DOHH2 (cell line): ENCODE results near the gene NDUFAF5.

Source experiments
- H3F3A ChIP-seq: fragments of 200-600 bp; sonication (generic), shearing (Covaris generic); 2 replicates; pipeline ENCODE4 v1.6.0; 2016; ENCODE audit warnings: antibody characterized with exemption, mild to moderate bottlenecking; ENCODE audit not compliant: control insufficient read depth, insufficient read depth
- H3K27ac ChIP-seq: fragments of 200-600 bp; sonication (generic); 2 replicates; pipeline ENCODE4 v1.5.1; 2014; ENCODE audit warnings: low read depth, mild to moderate bottlenecking, low read length, moderate library complexity
- H3K27me3 ChIP-seq: fragments of 200-600 bp; sonication (generic); 2 replicates; pipeline ENCODE4 v1.6.1; 2014; ENCODE audit warnings: mild to moderate bottlenecking, low read length, mixed read lengths; ENCODE audit not compliant: control insufficient read depth
- H3K36me3 ChIP-seq: fragments of 200-600 bp; sonication (generic); 2 replicates; pipeline ENCODE4 v1.6.1; 2014; ENCODE audit warnings: mild to moderate bottlenecking, low read length, moderate library complexity, mixed read lengths; ENCODE audit not compliant: control insufficient read depth
- H3K4me1 ChIP-seq: fragments of 200-600 bp; sonication (generic); 2 replicates; pipeline ENCODE4 v1.6.1; 2014; ENCODE audit warnings: mild to moderate bottlenecking, low read length, mixed read lengths; ENCODE audit not compliant: control insufficient read depth
- H3K4me2 ChIP-seq: fragments of 200-600 bp; sonication (generic); 2 replicates; pipeline ENCODE4 v1.6.0; 2014; ENCODE audit warnings: mild to moderate bottlenecking, low read length, moderate library complexity
- H3K4me3 ChIP-seq: fragments of 200-600 bp; sonication (generic); 2 replicates; pipeline ENCODE4 v1.5.1; 2014; ENCODE audit warnings: mild to moderate bottlenecking, low read length, mixed read lengths
- H3K79me2 ChIP-seq: fragments of 200-600 bp; sonication (generic); 2 replicates; pipeline ENCODE4 v1.6.1; 2014; ENCODE audit warnings: mild to moderate bottlenecking, low read length, mixed read lengths; ENCODE audit not compliant: control insufficient read depth
- H3K9me2 ChIP-seq: fragments of 200-600 bp; sonication (generic); replicated peaks from 2 replicates; pipeline ENCODE4 v1.6.1; 2014; ENCODE audit warnings: mild to moderate bottlenecking, low read length, mixed read lengths; ENCODE audit not compliant: control insufficient read depth
- H3K9me3 ChIP-seq: fragments of 200-600 bp; sonication (generic); 2 replicates; pipeline ENCODE4 v1.6.1; 2014; ENCODE audit warnings: antibody characterized with exemption, low read length, mixed read lengths; ENCODE audit not compliant: control insufficient read depth, insufficient read depth
- H4K20me1 ChIP-seq: fragments of 200-600 bp; sonication (generic); 2 replicates; pipeline ENCODE4 v1.6.0; 2014; ENCODE audit warnings: low read depth, mild to moderate bottlenecking, antibody characterized with exemption, low read length, moderate library complexity; ENCODE audit not compliant: control insufficient read depth, insufficient read depth
- EZH2phosphoT487 ChIP-seq: fragments of 200-600 bp; sonication (generic); IDR thresholded peaks from 2 replicates; pipeline ENCODE4 v1.6.1; 2017; ENCODE audit warnings: borderline replicate concordance, mild to moderate bottlenecking, antibody characterized with exemption, low read length, moderate library complexity, mixed read lengths
- TF ChIP-seq, protein P1 (sequence below): fragments of 200-600 bp; sonication (generic); IDR thresholded peaks from one replicate; pipeline ENCODE4 v1.5.1; 2014; ENCODE audit warnings: antibody characterized with exemption, mild to moderate bottlenecking, low read depth, low read length; ENCODE audit not compliant: poor library complexity, severe bottlenecking

The NDUFAF5 gene

DNA sequence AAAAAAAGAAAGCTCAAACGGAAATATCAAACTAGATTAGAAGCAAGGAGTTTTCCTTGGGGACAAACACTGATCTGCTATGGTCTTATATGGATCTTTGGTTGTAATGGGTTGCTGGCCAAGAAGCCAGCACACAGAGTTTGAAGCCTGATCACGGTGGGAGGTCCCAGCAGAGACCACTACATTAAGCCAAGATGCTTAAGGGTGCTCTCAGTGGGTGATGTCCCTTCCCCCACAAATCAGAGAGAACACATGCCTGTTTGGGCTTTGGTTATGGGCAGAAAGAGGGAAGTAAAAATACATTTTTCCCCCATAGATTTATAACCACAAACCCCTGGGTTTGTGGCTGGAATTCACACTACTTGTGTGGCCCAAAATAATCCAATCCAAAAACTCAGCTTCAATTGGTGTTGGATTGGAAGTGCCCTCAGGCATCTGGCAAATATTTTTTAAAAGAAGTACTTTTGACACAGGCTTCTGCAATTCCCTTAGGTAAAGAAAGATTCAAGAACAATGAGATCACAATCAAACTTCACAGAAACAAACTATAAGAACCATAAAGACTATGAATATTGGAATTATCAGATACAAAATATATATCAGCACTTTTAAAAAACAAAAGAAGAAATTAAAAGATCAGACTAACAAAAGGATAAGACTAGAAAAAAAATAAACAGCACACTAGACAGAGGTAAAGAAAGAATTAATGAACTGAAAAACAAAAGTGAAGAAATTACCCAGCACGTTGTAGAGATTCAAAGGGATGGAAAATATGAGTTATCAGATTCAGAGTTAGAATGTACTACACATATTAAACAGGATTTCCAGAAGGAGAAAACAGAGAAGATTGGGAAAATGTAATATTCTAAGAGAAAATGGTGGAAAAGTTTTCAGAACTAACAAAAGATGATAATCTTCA is 44.8 kb upstream of the NDUFAF5 start:
- no peaks in the 10 kb centered on the region for H3K9me3 ChIP-seq
- no peak overlapping the region for H3K27ac ChIP-seq
- peaks cover 9% of the 10 kb centered on the region for H3K36me3 ChIP-seq
- H3K4me1 ChIP-seq: no peaks in the 10 kb centered on the region
- TF ChIP-seq, protein P1, sequence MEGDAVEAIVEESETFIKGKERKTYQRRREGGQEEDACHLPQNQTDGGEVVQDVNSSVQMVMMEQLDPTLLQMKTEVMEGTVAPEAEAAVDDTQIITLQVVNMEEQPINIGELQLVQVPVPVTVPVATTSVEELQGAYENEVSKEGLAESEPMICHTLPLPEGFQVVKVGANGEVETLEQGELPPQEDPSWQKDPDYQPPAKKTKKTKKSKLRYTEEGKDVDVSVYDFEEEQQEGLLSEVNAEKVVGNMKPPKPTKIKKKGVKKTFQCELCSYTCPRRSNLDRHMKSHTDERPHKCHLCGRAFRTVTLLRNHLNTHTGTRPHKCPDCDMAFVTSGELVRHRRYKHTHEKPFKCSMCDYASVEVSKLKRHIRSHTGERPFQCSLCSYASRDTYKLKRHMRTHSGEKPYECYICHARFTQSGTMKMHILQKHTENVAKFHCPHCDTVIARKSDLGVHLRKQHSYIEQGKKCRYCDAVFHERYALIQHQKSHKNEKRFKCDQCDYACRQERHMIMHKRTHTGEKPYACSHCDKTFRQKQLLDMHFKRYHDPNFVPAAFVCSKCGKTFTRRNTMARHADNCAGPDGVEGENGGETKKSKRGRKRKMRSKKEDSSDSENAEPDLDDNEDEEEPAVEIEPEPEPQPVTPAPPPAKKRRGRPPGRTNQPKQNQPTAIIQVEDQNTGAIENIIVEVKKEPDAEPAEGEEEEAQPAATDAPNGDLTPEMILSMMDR: no peak
- TF ChIP-seq EZH2phosphoT487: no peak
- no peaks in the 10 kb centered on the region for H3K9me2 ChIP-seq
- H3K4me2 ChIP-seq: no peak overlapping the region
- no peaks in the 10 kb centered on the region for H3F3A ChIP-seq
- H3K4me3 ChIP-seq: no peak overlapping the region
- H4K20me1 ChIP-seq: no peaks in the 10 kb centered on the region
- H3K27me3 ChIP-seq: no peaks in the 10 kb centered on the region
- H3K79me2 ChIP-seq: no peaks in the 10 kb centered on the region

DNA sequence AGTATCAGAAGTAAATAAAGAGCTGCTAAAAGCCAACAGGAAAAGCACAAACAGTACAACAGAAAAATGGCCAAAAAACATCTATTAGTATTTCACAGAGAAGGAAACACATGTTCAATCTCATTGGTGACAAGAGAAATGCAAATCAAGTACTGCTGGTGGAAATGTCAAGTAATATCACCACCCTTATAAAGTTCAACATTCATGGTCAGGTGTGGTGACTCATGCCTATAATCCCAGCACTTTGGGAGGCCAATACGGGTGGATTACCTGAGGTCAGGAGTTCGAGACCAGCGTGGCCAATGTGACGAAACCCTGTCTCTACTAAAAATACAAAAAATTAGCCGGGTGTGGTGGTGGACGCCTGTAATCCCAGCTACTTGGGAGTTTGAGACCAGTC is 42.9 kb upstream of the NDUFAF5 start:
- H3K27me3 ChIP-seq: no peaks in the 10 kb centered on the region
- no peak overlapping the region for H3K27ac ChIP-seq
- no peak overlapping the region for H3K4me2 ChIP-seq
- H3F3A ChIP-seq: no peaks in the 10 kb centered on the region; the same call in 1 of the 2 replicates
- H3K4me3 ChIP-seq: no peak overlapping the region
- no peaks in the 10 kb centered on the region for H4K20me1 ChIP-seq
- no peaks in the 10 kb centered on the region for H3K4me1 ChIP-seq
- H3K9me2 ChIP-seq: no peaks in the 10 kb centered on the region
- no peak for TF ChIP-seq EZH2phosphoT487
- TF ChIP-seq, protein P1: no peak
- H3K36me3 ChIP-seq: peaks cover 9% of the 10 kb centered on the region
- H3K79me2 ChIP-seq: no peaks in the 10 kb centered on the region
- H3K9me3 ChIP-seq: no peaks in the 10 kb centered on the region

DNA sequence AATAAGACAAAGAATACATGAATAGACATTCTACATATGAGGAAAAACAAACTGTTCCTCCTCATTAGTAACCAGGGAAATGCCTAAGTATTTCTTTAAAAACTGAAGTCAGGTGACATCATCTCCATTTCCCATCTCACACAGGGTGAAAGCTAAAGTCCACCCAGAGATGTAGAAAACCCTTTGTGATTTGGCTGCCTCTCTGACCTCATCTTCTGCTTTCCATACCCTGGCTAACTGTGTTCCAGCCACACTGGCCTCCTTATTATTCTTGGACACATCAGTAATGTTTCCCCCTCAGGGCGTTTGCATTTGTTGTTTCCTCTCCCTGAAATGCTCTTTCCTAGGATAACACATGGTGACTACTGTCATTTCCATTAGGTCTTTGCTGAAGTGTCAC is 40.5 kb upstream of the NDUFAF5 start:
- Histone ChIP-seq H3K36me3 (peaks cover 9% of the 10 kb centered on the region), H3K27ac (no peak overlapping the region), H3F3A (no peaks in the 10 kb centered on the region; the same call in 1 of the 2 replicates), H3K4me2 (no peak overlapping the region), H3K27me3 (no peaks in the 10 kb centered on the region), H3K9me2 (no peaks in the 10 kb centered on the region), H3K4me1 (no peaks in the 10 kb centered on the region), H3K79me2 (no peaks in the 10 kb centered on the region), H3K4me3 (no peak overlapping the region), H3K9me3 (no peaks in the 10 kb centered on the region), H4K20me1 (no peaks in the 10 kb centered on the region)
- no peak for TF ChIP-seq EZH2phosphoT487
- TF ChIP-seq, protein P1: no peak
